Left renal pelvis (tissue), 4 donors: Measurements from ENCODE around the gene PORCN. TPM values are rescaled to one million over a fixed set of nuclear protein-coding genes. Genes with fewer than 3 reads are reported as not detected.
A peak's percentile ranks its signal among the peaks of the same experiment; 100 is the strongest.

Experiments used
- DNase-seq, 4 donors: peaks; one replicate each; pipeline ENCODE4 v3.0.0-alpha.2; 2013; ENCODE audit warnings: low read depth in 4 of 4, low spot score in 3 of 4
- polyA plus RNA-seq, 4 donors: library from polyadenylated mRNA; unstranded; fragments of 120-200 nt; gene quantifications; one replicate each; pipeline ENCODE4 v1.2.1, GENCODE V29; 2013; ENCODE audit not compliant: insufficient read length in 4 of 4

The PORCN gene
- polyA plus RNA-seq, 4 donors: 7.1 to 9.8 (median 8.4) TPM

DNA sequence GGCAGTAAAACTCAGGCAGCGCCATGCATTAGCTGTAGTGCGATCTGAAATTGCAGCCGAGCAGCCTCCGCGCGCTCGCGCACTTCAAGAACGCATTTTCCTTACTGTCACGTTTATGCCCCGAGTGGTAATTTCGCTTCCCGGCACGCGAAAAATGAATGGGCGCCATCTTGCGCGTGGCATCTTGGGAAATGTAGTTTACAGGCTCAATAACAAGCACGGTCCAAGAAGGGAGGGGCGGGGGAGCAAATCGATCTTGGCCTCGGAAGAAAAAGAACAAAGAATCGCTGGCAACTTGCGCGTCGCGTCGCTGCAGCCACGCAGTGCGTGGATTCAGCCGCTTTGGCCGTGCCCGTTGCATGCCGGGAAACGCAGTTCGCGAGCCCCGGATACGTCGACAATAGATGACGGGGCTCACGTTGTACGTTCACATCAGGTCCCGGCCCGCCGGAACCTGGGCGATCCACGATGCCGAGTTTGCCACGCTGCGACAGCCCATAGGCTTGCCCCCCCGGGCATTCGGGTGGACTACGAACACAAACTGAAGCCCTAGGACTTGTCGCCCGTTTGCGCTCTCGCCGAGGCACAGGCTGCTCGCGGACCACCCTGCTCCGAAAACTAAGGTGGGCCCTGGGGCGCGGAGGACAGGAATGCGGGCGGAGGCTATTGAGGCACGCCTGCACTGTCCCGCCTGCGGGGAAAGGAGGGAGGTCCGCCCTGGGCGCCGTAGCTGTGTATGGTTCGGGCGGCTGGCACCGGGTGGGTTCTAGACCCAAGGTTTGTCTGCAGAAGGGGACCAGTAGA, 32.8 kb upstream of the PORCN start, which contains the start of gene FTSJ1:
FTSJ1 (plus strand) TSS at position 426 of the 804 bp plus-strand sequence. CDS start 1,849 bp downstream, outside the sequence.
- peak; percentile 52 to 58 (median 56) for DNase-seq

DNA sequence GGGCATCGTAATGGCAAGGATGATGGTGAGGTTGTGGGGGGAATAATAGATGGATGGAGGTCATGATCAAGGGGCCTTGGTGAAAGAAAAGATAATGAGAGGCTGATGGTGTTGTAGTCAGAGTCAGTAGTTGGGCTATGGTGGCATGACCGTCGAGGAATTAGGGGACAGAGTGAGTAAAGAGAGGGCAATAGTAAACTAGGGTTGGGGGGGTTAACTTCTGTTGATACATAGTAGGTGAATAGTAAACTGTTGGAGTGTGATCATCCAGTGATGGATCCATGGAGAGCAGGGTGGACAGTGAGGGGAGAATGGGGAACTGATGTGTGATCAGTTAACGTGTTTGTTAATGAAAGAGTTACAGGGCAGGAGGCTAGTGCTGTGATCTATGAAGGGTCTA, 31.9 kb upstream of the PORCN start:
- no peak for DNase-seq

DNA sequence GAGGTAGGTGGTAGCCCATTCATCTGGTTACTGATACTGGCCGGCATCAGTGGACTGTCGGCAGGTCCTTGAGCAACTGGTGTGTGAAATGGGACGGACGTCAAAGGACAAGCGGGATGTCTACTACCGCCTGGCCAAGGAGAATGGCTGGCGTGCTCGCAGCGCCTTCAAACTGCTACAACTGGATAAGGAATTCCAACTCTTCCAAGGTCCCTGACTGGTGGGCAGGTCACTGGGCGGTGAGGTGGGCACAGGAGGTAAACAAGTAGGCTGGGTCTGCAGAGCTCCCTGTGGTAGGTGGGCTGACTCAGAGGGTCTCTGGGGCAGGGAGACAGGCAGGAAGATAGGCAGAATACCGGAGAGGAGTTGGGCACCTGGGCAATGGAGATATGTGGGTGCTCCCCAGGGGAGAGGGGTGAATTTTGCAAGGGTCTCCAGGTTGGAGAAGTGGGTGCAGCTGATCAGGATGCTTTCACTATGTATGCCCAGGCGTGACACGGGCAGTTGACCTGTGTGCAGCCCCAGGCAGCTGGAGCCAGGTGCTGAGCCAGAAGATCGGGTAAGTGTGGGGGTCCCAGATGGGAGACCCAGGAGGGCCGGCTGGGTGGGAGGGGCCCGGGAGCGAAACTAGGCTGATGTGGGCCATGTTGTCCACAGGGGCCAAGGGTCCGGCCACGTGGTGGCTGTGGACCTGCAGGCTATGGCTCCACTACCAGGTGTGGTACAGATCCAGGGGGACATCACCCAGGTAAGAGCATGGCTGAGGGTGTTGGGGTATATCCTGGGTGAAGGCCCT, 30.6 kb upstream of the PORCN start:
- DNase-seq: no peak

DNA sequence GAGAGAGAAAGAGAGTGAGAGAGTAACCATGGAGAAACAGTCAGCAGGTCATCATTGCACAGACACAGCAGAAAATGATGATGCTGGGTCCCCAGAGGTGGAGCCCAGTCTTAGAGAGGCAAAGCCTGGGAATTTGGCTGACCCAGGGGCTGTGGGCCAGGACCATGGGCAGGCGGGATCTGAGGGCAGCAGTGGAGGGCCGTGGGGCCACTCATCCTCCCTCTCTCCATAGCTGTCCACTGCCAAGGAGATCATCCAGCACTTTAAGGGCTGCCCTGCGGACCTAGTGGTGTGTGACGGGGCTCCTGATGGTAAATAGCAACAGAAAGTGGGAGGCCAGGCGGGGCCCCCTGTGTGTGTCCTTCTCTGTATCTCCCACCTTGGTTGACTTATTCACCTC, 30.0 kb upstream of the PORCN start:
- DNase-seq: no peak

DNA sequence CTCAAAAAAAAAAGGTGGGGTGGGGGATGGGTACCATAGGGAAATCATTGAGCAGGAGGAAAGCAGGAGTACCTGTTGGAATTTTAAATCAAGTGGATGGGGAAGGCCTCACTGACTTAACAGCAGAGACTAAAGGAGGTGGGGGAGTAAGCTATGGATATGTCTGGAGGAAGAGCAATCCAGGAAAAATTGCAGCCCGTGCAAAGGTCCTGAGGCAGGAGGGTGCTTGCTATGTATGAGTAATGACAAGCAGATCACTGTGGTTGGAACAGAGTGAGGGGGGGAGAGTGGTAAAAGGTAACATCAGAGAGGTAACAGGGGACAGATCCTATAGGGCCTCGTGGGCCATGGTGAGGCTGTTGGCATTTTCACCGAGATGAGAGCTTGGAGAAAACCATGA, 28.6 kb upstream of the PORCN start:
- DNase-seq: no peak

DNA sequence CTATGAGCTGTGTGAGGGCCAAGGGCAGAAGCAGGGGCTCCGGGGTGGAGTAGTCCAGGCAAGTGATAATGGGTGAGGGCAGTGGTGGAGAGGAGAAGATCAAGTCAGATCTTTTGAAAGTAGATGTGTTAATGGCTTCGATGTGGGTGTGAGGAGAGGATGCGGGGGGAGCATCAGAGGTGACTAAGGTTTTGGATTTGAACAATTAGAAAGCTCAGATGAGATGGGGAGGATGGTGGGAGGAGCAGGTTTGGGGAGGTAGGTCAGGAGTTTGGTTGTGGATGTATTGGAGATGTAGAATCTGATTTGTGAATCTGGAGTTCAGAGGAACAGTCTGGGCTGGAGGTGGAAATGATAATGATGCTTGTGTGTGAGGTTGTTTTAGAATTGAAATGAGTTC, 28.2 kb upstream of the PORCN start:
- DNase-seq: no peak

DNA sequence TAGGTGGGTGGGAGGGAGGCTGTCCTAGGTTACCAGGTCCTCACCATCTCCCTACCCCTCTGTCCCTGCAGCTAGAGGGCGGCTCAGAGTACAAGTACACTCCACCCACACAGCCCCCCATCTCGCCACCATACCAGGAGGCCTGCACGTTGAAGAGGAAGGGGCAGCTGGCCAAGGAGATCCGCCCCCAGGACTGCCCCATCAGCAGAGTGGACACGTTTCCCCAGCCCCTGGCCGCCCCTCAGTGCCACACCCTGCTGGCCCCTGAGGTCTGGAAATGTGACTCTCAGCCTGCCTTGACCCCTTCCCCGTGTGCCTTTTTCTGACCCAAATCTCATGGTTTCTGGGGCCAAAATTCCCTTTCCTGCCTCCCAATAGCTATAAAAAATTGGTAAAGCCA, 26.3 kb upstream of the PORCN start:
- no peak for DNase-seq

DNA sequence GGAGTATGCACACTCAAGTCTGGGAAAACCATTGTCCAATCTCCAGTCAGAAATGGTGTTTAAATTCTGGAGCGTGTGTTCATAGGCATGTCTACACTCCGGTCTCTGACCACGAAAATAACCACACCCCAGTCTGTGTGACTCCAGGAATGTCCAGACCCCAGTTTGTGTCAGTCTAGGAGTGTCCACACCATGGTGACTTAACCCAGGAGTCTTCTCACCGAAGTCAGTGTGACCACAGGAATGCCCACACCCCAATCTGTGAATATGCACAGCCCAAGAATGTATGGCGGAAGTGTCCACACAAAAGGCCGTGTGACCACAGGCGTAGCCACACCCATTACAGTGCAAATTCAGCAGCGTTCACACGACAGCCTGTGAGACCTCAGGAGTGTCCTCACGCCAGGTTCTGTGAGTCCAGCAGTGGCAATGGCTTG, 21.4 kb upstream of the PORCN start:
- no peak for DNase-seq

DNA sequence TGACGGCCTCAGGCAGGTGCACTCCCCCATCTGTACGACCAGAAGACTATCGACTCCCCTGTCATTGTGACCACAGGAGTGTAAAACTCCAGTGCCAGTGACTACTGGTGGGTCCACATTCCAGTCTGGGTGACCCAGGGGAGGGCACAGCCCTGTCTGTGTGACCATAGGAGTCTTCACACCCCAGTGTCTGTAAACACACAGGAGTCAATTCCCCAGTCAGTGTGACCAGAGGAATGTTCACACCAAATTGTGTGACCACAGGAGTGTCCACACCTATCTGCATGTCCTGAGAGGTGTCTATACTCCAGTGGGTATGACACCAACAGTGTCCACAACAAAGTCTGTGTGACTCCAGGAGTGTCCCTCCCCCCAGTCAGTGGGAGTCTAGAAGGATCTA, 20.8 kb upstream of the PORCN start:
- DNase-seq: no peak

DNA sequence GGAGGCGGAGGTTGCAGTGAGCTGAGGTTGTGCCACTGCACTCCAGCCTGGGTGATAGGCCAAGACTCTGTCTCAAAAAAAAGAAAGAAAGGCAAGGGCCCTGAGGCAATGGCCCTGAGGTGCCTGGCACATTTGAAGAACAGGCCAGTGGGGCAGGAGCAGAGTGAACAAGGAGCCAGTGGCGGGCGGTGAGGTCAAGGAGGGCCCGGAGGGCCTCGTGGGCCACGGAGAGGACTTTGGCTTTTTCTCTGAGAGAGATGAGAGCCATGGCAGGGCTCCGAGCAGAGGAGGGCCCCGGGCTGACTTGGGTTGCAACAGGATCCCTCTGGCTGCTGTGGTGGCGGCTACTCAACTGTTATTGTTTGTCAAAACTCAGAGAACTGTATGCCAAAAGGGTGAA, 19.5 kb upstream of the PORCN start:
- DNase-seq: no peak

DNA sequence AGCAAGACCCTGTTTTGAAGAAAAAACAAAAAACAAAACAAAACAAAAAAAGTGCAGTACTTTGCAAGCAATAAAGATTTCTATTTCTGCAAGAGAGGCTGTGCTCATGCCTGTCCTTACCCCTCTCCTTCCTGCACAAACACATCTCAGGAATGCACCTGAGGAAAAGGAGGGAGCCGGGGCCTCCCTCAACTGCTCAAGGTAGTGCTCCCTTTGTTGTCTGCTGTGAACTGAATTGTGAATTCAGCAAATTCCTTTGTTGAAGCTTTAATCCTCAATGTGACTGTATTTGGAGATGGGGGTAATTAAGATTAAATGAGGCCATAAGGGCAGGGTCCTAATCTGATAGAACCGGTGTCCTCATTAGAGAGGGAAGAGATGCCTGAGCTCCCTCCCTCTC, 18.9 kb upstream of the PORCN start:
- no peak for DNase-seq

DNA sequence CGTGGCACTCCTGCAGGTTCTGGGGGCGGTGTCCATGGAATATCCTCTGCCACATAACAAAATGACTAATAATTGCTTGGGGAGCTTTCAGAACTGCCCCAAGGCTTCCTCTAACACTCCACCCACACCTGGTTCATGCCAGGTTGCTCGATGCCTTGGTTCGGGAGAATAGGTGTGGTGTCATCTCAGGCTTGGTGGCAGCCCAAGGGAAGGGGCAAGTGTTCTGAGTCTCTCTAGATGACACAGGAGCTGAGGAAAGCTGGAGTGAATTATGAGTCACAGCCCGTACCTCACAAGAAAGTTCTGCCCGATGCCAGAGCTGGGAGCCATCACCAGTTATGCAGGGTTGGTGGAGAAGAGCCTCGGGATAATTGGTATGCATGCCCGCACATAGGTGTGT, 18.1 kb upstream of the PORCN start:
- DNase-seq: no peak

DNA sequence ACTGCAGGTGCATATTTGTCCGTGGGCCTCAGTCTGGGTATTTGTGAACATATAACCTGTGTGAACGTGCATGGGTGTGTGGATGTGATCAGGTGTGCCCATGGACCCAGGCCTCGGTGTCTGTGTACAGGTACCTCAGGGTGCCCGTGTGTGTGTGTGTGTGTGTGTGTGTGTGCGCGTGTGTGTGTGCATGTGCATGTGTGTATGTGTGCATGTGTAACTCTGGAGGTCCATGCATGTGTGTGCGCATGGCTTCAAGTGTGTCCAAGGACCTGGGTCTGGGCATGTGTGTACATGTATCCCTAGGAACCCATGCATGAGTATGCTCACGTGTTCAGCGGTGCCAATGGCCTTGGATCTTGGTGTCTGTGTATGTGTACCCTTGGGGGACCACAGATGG, 17.0 kb upstream of the PORCN start:
- no peak for DNase-seq

DNA sequence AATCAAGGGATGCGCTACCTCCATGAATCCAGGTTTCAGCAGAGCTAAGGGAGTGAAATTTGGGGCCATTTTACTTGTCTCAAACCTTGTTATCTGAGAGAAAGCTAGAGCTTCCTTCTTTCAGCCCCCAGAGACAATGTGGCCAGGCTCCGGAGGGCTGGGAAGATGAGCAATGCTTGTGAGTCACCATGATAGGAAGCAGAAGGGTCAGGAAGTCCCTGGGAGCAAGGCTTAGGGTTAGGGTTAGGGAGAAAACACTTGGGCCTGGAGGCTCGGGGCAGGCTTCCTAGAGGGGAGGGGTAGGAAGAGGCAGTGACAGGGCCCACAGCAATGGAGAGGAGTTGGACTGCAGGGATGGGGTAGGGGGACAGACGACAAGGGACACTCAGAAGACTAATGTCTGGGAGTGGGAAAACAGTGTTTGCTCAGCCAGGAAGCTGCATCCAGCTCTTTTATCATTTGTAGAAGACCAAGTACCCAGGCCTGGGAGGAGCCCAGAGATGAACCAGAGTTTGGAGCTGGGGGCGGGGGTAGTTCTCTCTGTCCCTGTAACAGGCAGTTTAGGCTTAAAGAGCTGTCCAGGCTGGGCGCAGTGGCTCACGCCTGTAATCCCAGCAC, 16.4 kb upstream of the PORCN start:
- no peak for DNase-seq

DNA sequence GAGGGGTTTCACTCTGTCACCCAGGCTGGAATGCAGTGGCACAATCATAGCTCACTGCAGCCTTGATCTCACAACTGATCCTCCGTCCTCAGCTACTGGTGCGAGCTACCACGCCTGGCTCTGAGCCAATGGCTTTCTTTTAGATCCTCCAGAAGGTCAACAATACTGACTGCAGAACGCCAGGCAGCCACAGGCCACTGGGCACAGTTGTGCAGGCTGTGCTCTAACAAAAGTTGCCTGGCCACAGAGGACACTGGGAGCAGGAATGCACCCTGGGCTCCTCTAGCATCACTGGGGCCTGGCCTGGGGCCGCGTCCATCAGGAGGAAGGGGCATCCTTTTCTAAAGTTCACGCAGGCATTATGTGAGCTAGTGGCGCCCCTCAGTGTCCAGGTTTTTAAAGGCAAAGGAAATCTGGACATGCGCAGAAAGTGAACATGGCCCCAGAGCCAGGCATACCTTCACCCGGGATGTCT, 14.9 kb upstream of the PORCN start:
- DNase-seq: no peak

DNA sequence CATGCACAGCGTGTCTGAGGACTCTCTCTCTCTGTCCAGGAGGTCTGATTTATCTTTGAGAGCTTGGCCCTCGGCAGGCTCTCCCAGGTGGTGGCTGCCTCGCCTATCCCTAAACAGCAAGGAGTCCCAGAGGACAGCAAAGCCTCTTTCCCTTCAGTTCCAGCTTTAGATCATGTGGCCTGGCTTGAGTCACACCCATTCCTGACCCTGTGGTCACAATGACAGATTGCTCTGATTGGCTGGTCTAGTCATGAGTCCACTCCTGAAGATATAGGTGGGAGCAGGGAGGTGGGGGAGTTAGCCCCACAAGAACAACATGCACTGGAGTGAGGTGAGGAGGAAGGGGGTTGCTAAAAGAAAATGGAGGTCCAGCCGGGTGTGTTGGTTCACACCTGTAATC, 12.1 kb upstream of the PORCN start:
- DNase-seq: no peak

DNA sequence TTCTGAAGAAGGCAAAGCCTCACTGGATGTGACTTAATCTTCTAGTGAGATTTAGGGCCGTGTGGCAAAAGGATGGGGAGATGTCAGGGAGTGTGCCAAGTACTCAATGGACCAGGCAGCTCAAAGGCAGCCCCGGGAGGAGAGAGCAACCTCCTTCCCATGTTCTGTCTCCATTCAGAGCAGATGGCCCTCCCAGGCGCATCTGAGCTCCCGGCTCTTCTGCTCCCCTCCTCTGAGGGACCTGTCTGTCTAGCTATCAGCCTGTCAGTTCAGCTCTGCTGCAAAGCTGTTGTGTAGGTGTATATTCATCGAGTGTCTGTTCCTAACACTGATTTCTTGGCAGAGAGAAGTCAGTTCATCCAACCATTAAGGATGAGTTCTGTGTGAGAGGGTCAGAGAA, 10.9 kb upstream of the PORCN start:
- DNase-seq: no peak

DNA sequence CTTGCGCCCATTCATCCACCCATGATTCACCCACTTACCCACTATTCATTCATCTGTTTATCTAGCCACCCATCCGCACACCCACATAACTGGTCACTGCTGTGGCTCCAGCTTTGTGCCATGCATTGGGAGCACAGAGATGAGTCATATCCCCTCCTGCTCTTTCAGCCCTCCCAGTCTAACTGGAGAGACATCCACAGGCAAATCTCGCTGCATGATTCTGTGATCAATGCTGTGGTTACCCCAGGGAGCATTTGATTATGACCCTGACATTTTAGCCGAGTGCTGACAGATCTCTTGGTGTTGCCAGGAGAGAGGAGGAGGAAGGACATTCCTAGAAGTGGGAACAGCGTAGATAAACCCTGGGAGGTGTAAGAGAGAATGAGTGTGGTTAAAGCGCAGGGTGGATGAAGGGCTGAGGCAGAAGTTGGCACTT, 10.4 kb upstream of the PORCN start:
- no peak for DNase-seq

DNA sequence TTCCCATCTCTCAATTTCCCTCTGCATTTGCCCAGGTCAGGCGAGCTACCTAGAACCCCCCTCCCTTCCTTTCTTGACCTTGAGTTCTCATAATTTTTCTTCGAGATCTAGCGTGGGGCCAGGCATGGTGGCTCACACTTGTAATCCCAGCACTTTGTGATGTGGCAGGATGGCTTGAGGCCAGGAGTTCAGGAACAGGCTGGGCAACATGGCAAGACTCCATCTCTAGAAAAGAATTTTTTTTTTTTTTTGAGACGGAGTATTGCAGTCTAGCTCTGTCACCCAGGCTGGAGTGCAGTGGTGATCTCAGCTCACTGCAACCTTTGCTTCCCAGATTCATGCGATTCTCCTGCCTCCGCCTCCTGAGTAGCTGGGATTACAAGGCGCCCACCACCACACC, 4.5 kb upstream of the PORCN start:
- DNase-seq: no peak

DNA sequence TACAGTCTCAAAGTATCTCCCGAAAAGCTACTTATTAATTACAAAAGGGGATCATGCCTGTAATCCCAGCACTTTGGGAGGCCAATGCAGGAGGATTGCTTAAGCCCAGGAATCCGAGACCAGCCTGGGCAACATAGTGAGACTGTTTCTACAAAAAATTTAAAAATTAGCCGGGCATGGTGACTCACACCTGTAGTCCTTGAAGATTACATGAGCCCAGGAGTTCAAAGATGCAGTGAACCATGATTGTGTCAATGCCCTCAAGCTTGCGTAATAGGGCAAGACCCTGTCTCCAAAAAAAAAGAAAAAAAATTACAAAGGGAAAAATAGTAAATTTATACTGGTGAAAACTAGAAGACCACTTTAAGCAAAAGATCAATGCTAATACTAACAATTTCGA, 3.3 kb upstream of the PORCN start:
- no peak for DNase-seq

DNA sequence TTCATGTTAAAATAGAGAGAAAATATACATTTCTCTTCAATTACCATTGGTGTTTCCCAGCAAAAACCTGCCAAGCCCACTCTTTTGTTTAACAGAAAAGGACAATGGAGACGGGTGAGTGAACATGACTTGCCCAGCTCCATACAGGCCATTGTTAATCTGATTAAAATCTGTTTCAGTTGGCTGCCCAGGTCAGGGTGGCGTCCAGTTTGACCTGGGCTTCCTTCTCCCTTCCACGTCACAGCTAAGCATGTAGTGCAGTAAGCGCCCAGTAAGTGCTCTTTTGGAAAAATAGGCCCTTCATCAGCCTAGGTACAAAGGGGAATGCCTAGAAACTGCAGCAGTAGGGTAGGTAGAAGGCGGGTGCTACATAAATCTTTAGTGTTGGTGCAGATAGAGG, 1.5 kb upstream of the PORCN start:
- no peak for DNase-seq

DNA sequence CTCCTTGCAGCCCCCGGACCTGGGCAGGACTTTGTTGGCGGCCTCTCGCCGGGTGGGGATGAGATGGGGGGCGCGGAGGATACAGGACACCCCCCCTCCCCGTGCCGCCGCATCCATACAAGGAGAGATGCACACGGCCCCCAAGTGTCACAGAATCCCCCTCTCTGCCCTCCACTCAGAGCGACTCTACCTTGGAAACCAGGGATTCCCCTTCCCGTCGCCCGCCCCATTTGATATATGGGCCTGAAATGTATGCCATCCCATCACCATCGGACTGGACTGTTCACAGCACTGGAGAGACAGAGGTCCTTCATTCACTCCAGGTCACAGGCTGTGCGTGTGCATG, 426 bp downstream of the PORCN start:
- no peak for DNase-seq
